Neural cell (in vitro differentiated cells): ENCODE measurements around the gene UBE2H.

Source experiments
- POLR2AphosphoS5 ChIP-seq: IDR thresholded peaks from 2 replicates; pipeline ENCODE4 v1.6.1; 2012
- TF ChIP-seq, protein P1 (sequence below): fragments of 450-650 bp; IDR thresholded peaks from 2 replicates; pipeline ENCODE4 v1.5.1; 2014; ENCODE audit warnings: antibody characterized with exemption, mild to moderate bottlenecking, moderate library complexity; ENCODE audit not compliant: poor library complexity, severe bottlenecking

- no peak for TF ChIP-seq POLR2AphosphoS5
- TF ChIP-seq, protein P1, sequence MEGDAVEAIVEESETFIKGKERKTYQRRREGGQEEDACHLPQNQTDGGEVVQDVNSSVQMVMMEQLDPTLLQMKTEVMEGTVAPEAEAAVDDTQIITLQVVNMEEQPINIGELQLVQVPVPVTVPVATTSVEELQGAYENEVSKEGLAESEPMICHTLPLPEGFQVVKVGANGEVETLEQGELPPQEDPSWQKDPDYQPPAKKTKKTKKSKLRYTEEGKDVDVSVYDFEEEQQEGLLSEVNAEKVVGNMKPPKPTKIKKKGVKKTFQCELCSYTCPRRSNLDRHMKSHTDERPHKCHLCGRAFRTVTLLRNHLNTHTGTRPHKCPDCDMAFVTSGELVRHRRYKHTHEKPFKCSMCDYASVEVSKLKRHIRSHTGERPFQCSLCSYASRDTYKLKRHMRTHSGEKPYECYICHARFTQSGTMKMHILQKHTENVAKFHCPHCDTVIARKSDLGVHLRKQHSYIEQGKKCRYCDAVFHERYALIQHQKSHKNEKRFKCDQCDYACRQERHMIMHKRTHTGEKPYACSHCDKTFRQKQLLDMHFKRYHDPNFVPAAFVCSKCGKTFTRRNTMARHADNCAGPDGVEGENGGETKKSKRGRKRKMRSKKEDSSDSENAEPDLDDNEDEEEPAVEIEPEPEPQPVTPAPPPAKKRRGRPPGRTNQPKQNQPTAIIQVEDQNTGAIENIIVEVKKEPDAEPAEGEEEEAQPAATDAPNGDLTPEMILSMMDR, result no peak
Observed at GRCh38 chr7:129940329-129940728, 12.4 kb downstream of the UBE2H start.
